Upper lobe of left lung (tissue), 6 donors: Measurements from ENCODE around the gene TMEM81. TPM values are rescaled to one million over a fixed set of nuclear protein-coding genes. Genes with fewer than 3 reads are reported as not detected.
A peak's percentile ranks its signal among the peaks of the same experiment; 100 is the strongest.

Source experiments
- ATAC-seq, 2 donors: fragments of 200-7000 bp; cut with Tn5 transposase; one replicate each; pipeline ENCODE4 v1.9.1; 2022; ENCODE audit warnings: mild to moderate bottlenecking in 2 of 2, moderate library complexity in 2 of 2; ENCODE audit not compliant: low FRiP score in 2 of 2
- DNase-seq, 2 donors: peaks; one replicate each; pipeline ENCODE4 v3.0.0-alpha.2; 2019 to 2020
- H3K27ac ChIP-seq, 4 donors: fragments of 200-600 bp; sonication (generic); one replicate each; pipeline ENCODE4 v1.5.1; 2016 to 2019
- H3K27me3 ChIP-seq, 4 donors: fragments of 200-600 bp; sonication (generic); one replicate each; pipeline ENCODE4 v1.5.1; 2017 to 2019
- H3K36me3 ChIP-seq, 4 donors: fragments of 200-600 bp; sonication (generic); one replicate each; pipeline ENCODE4 v1.5.1; 2016 to 2019
- H3K4me1 ChIP-seq, 4 donors: fragments of 200-600 bp; sonication (generic); one replicate each; pipeline ENCODE4 v1.5.1; 2018 to 2019
- H3K4me3 ChIP-seq, 4 donors: fragments of 200-600 bp; sonication (generic); one replicate each; pipeline ENCODE4 v1.5.1; 2017 to 2019; ENCODE audit warnings: mild to moderate bottlenecking in 2 of 4, moderate library complexity in 1 of 4
- H3K9me3 ChIP-seq, 4 donors: fragments of 200-600 bp; sonication (generic); one replicate each; pipeline ENCODE4 v1.5.1; 2018 to 2019
- EP300 ChIP-seq, 4 donors: sonication (generic); formaldehyde crosslinking; IDR thresholded peaks; one replicate each; pipeline ENCODE4 v1.5.1; 2017; ENCODE audit warnings: antibody characterized with exemption in 4 of 4, control low read depth in 2 of 4
- POLR2A ChIP-seq, 4 donors: fragments of 450-650 bp; IDR thresholded peaks; one replicate each; pipeline ENCODE4 v1.5.1; 2016 to 2017; ENCODE audit warnings: antibody characterized with exemption in 4 of 4, mild to moderate bottlenecking in 2 of 4
- POLR2AphosphoS5 ChIP-seq, 2 donors: sonication (generic); formaldehyde crosslinking; IDR thresholded peaks; one replicate each; pipeline ENCODE4 v1.5.1; 2017; ENCODE audit warnings: antibody characterized with exemption in 2 of 2
- WGBS, 2 donors: methylation state at CpG; one replicate each; pipeline ENCODE4 v1.1.5; 2017 to 2018; 5-methylcytosine and 5-hydroxymethylcytosine counted together
- total RNA-seq, 6 donors: library from RNA; depleted of rRNA in 4 of 6; stranded (reverse); fragments of >200 nt in 4 of 6; gene quantifications; one replicate each; pipeline versions ENCODE4 v1.1.0 to v1.2.1, GENCODE V29; 2016 to 2021
- TF ChIP-seq, protein P1 (sequence below), 6 experiments: fragments of 450-650 bp in 4 of 6; fragments of 200-600 bp in 2 of 6; sonication (generic) in 2 of 6; IDR thresholded peaks; one replicate each; pipeline ENCODE4 v1.5.1; 2016 to 2019; ENCODE audit warnings: antibody characterized with exemption in 6 of 6
- donor health status: DM: no; HTN: no; CAD: no; lungs with moderate emphysema.
- donor health status: DM: no; HTN: yes; CAD: no; lungs with severe emphysema.

Gene TMEM81
- total RNA-seq, 6 donors from 2014 or later: 1.2 to 7.2 (median 2.8) TPM

GRCh38 chr1:205062895-205063294 lies 21.4 kb downstream of the TMEM81 start:
- Histone ChIP-seq H3K4me1 (peaks cover 0 to 7% (median 6%) of the 10 kb centered on the region in 4 donors), H3K27ac (no peak overlapping the region), H3K9me3 (no peaks in the 10 kb centered on the region), H3K36me3 (no peaks in the 10 kb centered on the region), H3K4me3 (no peak overlapping the region), H3K27me3 (no peaks in the 10 kb centered on the region)
- DNase-seq: no peak
- WGBS, 2 donors: 88 to 96% methylated on average over 3 of the region's 3 CpGs
- TF ChIP-seq, protein P1, sequence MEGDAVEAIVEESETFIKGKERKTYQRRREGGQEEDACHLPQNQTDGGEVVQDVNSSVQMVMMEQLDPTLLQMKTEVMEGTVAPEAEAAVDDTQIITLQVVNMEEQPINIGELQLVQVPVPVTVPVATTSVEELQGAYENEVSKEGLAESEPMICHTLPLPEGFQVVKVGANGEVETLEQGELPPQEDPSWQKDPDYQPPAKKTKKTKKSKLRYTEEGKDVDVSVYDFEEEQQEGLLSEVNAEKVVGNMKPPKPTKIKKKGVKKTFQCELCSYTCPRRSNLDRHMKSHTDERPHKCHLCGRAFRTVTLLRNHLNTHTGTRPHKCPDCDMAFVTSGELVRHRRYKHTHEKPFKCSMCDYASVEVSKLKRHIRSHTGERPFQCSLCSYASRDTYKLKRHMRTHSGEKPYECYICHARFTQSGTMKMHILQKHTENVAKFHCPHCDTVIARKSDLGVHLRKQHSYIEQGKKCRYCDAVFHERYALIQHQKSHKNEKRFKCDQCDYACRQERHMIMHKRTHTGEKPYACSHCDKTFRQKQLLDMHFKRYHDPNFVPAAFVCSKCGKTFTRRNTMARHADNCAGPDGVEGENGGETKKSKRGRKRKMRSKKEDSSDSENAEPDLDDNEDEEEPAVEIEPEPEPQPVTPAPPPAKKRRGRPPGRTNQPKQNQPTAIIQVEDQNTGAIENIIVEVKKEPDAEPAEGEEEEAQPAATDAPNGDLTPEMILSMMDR (IDR thresholded peaks at IDR 0.05): no peak
- TF ChIP-seq POLR2AphosphoS5 (IDR thresholded peaks at IDR 0.05): no peak
- TF ChIP-seq POLR2A (IDR thresholded peaks at IDR 0.05): no peak
- TF ChIP-seq EP300 (IDR thresholded peaks at IDR 0.05): no peak
- ATAC-seq: no peak

GRCh38 chr1:205062319-205062718 lies 21.9 kb downstream of the TMEM81 start:
- no peak for TF ChIP-seq POLR2AphosphoS5 (IDR thresholded peaks at IDR 0.05)
- TF ChIP-seq, protein P1 (IDR thresholded peaks at IDR 0.05): no peak
- TF ChIP-seq EP300 (IDR thresholded peaks at IDR 0.05): no peak
- no peak for TF ChIP-seq POLR2A (IDR thresholded peaks at IDR 0.05)
- Histone ChIP-seq H3K27me3 (no peaks in the 10 kb centered on the region), H3K9me3 (no peaks in the 10 kb centered on the region), H3K36me3 (no peaks in the 10 kb centered on the region), H3K4me3 (no peak overlapping the region), H3K27ac (no peak overlapping the region), H3K4me1 (peaks cover 0 to 7% (median 6%) of the 10 kb centered on the region in 4 donors)
- no peak for DNase-seq
- ATAC-seq: no peak
- 97% methylated on average over 7 to 8 of the region's 8 CpGs for WGBS, 2 donors

- DNase-seq (peak in 1 of 2 donors; percentile 54), ATAC-seq (peak; percentile 61 to 70)
- H3K27ac ChIP-seq: no peak overlapping the region
- H3K4me1 ChIP-seq: peaks cover 0 to 7% (median 6%) of the 10 kb centered on the region in 4 donors
- H3K4me3 ChIP-seq: no peak overlapping the region
- WGBS, 2 donors: 2 to 34% methylated on average over 4 to 13 of the region's 13 CpGs
- H3K36me3 ChIP-seq: no peaks in the 10 kb centered on the region
- H3K27me3 ChIP-seq: no peaks in the 10 kb centered on the region
- TF ChIP-seq POLR2AphosphoS5 (IDR thresholded peaks at IDR 0.05): no peak
- TF ChIP-seq, protein P1 (IDR thresholded peaks at IDR 0.05): peak; percentile 55 to 80 (median 70)
- no peak for TF ChIP-seq EP300 (IDR thresholded peaks at IDR 0.05)
- TF ChIP-seq POLR2A (IDR thresholded peaks at IDR 0.05): no peak
- H3K9me3 ChIP-seq: no peaks in the 10 kb centered on the region
Measured at GRCh38 chr1:205061665-205062069, 22.6 kb downstream of the TMEM81 start.

DNA sequence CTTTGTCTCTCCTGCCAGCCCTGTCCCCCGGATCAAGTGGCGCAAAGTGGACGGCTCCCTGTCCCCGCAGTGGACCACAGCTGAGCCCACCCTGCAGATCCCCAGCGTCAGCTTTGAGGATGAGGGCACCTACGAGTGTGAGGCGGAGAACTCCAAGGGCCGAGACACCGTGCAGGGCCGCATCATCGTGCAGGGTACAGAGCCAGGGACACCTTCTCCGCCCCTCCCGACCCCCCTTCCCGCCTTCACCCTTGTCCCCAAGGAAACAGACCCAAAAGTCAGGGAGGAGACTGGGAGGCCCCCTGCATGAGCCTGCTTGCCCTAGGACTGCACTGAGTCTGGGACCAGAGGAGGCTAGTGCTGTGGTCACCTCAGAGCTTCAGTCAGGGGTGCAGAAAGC lies 23.0 kb downstream of the TMEM81 start:
- ATAC-seq: peak in 1 of 2 donors; percentile 7
- TF ChIP-seq, protein P1 (IDR thresholded peaks at IDR 0.05): no peak
- TF ChIP-seq POLR2A (IDR thresholded peaks at IDR 0.05) (no peak), POLR2AphosphoS5 (IDR thresholded peaks at IDR 0.05) (no peak), EP300 (IDR thresholded peaks at IDR 0.05) (no peak)

GRCh38 chr1:205060746-205061145 lies 23.5 kb downstream of the TMEM81 start:
- WGBS, 2 donors: 83 to 93% methylated on average over 8 to 10 of the region's 10 CpGs
- DNase-seq (no peak), ATAC-seq (no peak)

More for the DNA sequence above, 23.0 kb downstream of the TMEM81 start:
- 79 to 92% methylated on average over 8 to 13 of the region's 14 CpGs for WGBS, 2 donors
- Histone ChIP-seq H3K9me3 (no peaks in the 10 kb centered on the region), H3K27ac (no peak overlapping the region), H3K27me3 (no peaks in the 10 kb centered on the region), H3K4me3 (no peak overlapping the region), H3K36me3 (no peaks in the 10 kb centered on the region), H3K4me1 (peaks cover 0 to 7% (median 6%) of the 10 kb centered on the region in 4 donors)
- no peak for DNase-seq

More at GRCh38 chr1:205060746-205061145, 23.5 kb downstream of the TMEM81 start:
- no peak overlapping the region for H3K27ac ChIP-seq
- no peak for TF ChIP-seq POLR2A (IDR thresholded peaks at IDR 0.05)
- no peak for TF ChIP-seq EP300 (IDR thresholded peaks at IDR 0.05)
- TF ChIP-seq, protein P1 (IDR thresholded peaks at IDR 0.05): no peak
- TF ChIP-seq POLR2AphosphoS5 (IDR thresholded peaks at IDR 0.05): no peak
- H3K9me3 ChIP-seq: no peaks in the 10 kb centered on the region
- peaks cover 0 to 7% (median 6%) of the 10 kb centered on the region in 4 donors for H3K4me1 ChIP-seq
- H3K36me3 ChIP-seq: no peaks in the 10 kb centered on the region
- H3K4me3 ChIP-seq: no peak overlapping the region
- no peaks in the 10 kb centered on the region for H3K27me3 ChIP-seq
